Fibroblast of lung (primary cell): ENCODE results near the gene CAMKMT.

Source experiments
- EZH2 ChIP-seq: IDR thresholded peaks from 2 replicates; pipeline ENCODE4 v1.5.1; 2012; ENCODE audit warnings: low read length, control low read depth, mild to moderate bottlenecking; ENCODE audit errors: missing control alignments
- TF ChIP-seq, protein P1 (sequence below), 2 donors: IDR thresholded peaks in 1 of 2; conservative IDR thresholded peaks in 1 of 2; 1 replicate in 1 of 2; 2 replicates in 1 of 2; pipeline ENCODE4 v1.5.1; 2011 to 2012; ENCODE audit warnings: low read length in 2 of 2, control low read depth in 1 of 2, inconsistent platforms in 1 of 2, low read depth in 1 of 2, mild to moderate bottlenecking in 1 of 2

DNA sequence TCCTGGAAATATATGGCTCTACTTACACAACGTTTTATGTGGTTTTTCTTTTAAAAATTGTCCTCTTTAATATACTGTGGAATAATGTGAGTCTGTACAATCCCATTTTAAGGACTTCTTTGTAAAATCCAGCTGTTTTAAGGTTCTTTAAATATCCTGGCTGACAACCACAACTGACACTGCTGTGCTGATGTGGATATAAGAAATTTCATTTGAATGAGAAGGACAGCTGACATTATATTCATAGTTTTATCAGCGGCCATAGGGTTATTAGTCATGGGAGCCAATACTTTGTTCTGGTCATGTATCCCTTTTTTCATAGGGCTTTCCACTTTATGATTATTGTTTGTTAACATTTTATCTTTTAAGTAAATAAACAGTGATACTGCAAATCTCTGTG is 169.5 kb downstream of the CAMKMT start:
- TF ChIP-seq, protein P1, sequence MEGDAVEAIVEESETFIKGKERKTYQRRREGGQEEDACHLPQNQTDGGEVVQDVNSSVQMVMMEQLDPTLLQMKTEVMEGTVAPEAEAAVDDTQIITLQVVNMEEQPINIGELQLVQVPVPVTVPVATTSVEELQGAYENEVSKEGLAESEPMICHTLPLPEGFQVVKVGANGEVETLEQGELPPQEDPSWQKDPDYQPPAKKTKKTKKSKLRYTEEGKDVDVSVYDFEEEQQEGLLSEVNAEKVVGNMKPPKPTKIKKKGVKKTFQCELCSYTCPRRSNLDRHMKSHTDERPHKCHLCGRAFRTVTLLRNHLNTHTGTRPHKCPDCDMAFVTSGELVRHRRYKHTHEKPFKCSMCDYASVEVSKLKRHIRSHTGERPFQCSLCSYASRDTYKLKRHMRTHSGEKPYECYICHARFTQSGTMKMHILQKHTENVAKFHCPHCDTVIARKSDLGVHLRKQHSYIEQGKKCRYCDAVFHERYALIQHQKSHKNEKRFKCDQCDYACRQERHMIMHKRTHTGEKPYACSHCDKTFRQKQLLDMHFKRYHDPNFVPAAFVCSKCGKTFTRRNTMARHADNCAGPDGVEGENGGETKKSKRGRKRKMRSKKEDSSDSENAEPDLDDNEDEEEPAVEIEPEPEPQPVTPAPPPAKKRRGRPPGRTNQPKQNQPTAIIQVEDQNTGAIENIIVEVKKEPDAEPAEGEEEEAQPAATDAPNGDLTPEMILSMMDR (conservative IDR thresholded peaks at IDR 0.05 in 1 of 2, IDR thresholded peaks at IDR 0.05 in 1 of 2; ENCODE audit: low read depth in 1 of 2, low read length in 2 of 2): no peak
- no peak for TF ChIP-seq EZH2
